B cell (primary cell): Measurements from ENCODE around the gene LAYN. TPM values are rescaled to one million over a fixed set of nuclear protein-coding genes. Genes with fewer than 3 reads are reported as not detected.

Experiments used
- ATAC-seq: fragments of 200-7000 bp; cut with Tn5 transposase; one replicate; pipeline ENCODE4 v1.10.0; 2021; ENCODE audit warnings: low read depth, mild to moderate bottlenecking, moderate number of reproducible peaks, moderate library complexity
- CTCF ChIA-PET: fragments of 350-600 bp; sonication (Branson Sonifier 250); formaldehyde crosslinking; loops from one replicate; lab custom pipeline; 2021; ENCODE audit warnings: antibody characterized with exemption, inconsistent platforms; lab: Charles Lee
- POLR2A ChIA-PET: fragments of 350-600 bp; sonication (Branson Sonifier 250); formaldehyde crosslinking; loops from one replicate; lab custom pipeline; 2021; ENCODE audit warnings: antibody characterized with exemption; lab: Charles Lee
- DNase-seq: peaks from one replicate; pipeline ENCODE4 v3.0.0; 2013
- H2AFZ ChIP-seq: 2 replicates; pipeline ENCODE4 v1.6.1; 2012; ENCODE audit warnings: mild to moderate bottlenecking, low read depth, low read length; ENCODE audit not compliant: insufficient read depth, poor library complexity, severe bottlenecking
- H3K27ac ChIP-seq, 2 donors: 1 replicate in 1 of 2; 2 replicates in 1 of 2; pipeline ENCODE4 v1.5.1; 2012 to 2013; ENCODE audit warnings: low read length in 2 of 2, mild to moderate bottlenecking in 2 of 2, moderate library complexity in 1 of 2
- H3K27me3 ChIP-seq, 4 experiments: fragments of 200-600 bp in 1 of 4; sonication (generic) in 1 of 4; replicated peaks in 1 of 4; 1 replicate in 2 of 4; 2 replicates in 2 of 4; pipeline versions ENCODE4 v1.6.1 to v1.7.0; 2013 to 2016; ENCODE audit warnings: low read length in 3 of 4, mild to moderate bottlenecking in 2 of 4, mixed read lengths in 1 of 4, moderate library complexity in 1 of 4; ENCODE audit not compliant: insufficient read depth in 4 of 4, control insufficient read depth in 3 of 4; ENCODE audit errors: control extremely low read depth in 1 of 4
- H3K36me3 ChIP-seq, 2 experiments: replicated peaks in 1 of 2; 1 replicate in 1 of 2; 2 replicates in 1 of 2; pipeline versions ENCODE4 v1.6.1 to v1.7.1; 2013; ENCODE audit warnings: low read length in 1 of 2; ENCODE audit not compliant: insufficient read depth in 2 of 2, control insufficient read depth in 1 of 2; ENCODE audit errors: control extremely low read depth in 1 of 2, extremely low read depth in 1 of 2
- H3K4me1 ChIP-seq, 2 donors: fragments of 200-600 bp in 1 of 2; sonication (generic) in 1 of 2; 1 replicate in 1 of 2; 2 replicates in 1 of 2; pipeline versions ENCODE4 v1.5.1 to v1.6.1; 2013 to 2017; ENCODE audit warnings: low read length in 2 of 2; ENCODE audit not compliant: control insufficient read depth in 2 of 2, insufficient read depth in 2 of 2
- H3K4me2 ChIP-seq: replicated peaks from 2 replicates; pipeline ENCODE3; 2012; ENCODE audit warnings: mild to moderate bottlenecking, low read depth, low read length; ENCODE audit not compliant: poor library complexity, severe bottlenecking
- H3K4me3 ChIP-seq, 5 experiments: fragments of 200-600 bp in 1 of 5; sonication (generic) in 1 of 5; 1 replicate in 3 of 5; 2 replicates in 2 of 5; pipeline versions ENCODE4 v1.5.1 to v1.7.0; 2011 to 2016; ENCODE audit warnings: low read length in 4 of 5, mild to moderate bottlenecking in 4 of 5, low read depth in 2 of 5, control low read depth in 1 of 5, moderate library complexity in 1 of 5; ENCODE audit not compliant: insufficient read depth in 1 of 5; ENCODE audit errors: control extremely low read depth in 1 of 5, extremely low read depth in 1 of 5
- H3K79me2 ChIP-seq: fragments of 200-600 bp; sonication (generic); one replicate; pipeline ENCODE4 v1.6.0; 2016; ENCODE audit warnings: low read length; ENCODE audit not compliant: control insufficient read depth, insufficient read depth
- H3K9ac ChIP-seq: fragments of 200-600 bp; sonication (generic); 2 replicates; pipeline ENCODE4 v1.6.1; 2017; ENCODE audit warnings: mild to moderate bottlenecking, low read length, moderate library complexity
- H3K9me3 ChIP-seq, 3 donors: one replicate each; pipeline versions ENCODE4 v1.6.1 to v1.7.1; 2013; ENCODE audit warnings: low read length in 2 of 3; ENCODE audit not compliant: control insufficient read depth in 2 of 3, insufficient read depth in 1 of 3; ENCODE audit errors: control extremely low read depth in 1 of 3
- H4K20me1 ChIP-seq: 2 replicates; pipeline ENCODE4 v1.6.0; 2012; ENCODE audit warnings: mild to moderate bottlenecking, low read length; ENCODE audit not compliant: insufficient read depth, control insufficient read depth, poor library complexity, severe bottlenecking
- H3K27ac Mint-ChIP-seq: one replicate; pipeline ENCODE4 v1.8.0; 2021; ENCODE audit warnings: mixed read lengths
- H3K27me3 Mint-ChIP-seq: one replicate; pipeline ENCODE4 v1.8.0; 2021; ENCODE audit warnings: mixed read lengths
- H3K4me1 Mint-ChIP-seq: one replicate; pipeline ENCODE4 v1.8.0; 2021; ENCODE audit warnings: mixed read lengths
- H3K4me3 Mint-ChIP-seq: one replicate; pipeline ENCODE4 v1.8.0; 2021; ENCODE audit warnings: mixed read lengths
- H3K9me3 Mint-ChIP-seq: one replicate; pipeline ENCODE4 v1.8.0; 2022; ENCODE audit warnings: mixed read lengths; ENCODE audit not compliant: insufficient read depth
- EZH2 ChIP-seq: IDR thresholded peaks from 2 replicates; pipeline ENCODE4 v1.6.1; 2012; ENCODE audit warnings: borderline replicate concordance, low read depth, mild to moderate bottlenecking, moderate library complexity, low read length; ENCODE audit not compliant: insufficient read depth, poor library complexity, severe bottlenecking
- WGBS: methylation state at CpG from one replicate; pipeline ENCODE4 v1.1.5; 2013; ENCODE audit warnings: missing lambda C conversion rate; ENCODE audit not compliant: insufficient coverage; 5-methylcytosine and 5-hydroxymethylcytosine counted together
- intact Hi-C: fragments of 100-400 bp; cut with micrococcal nuclease; formaldehyde crosslinking; loops from one replicate; pipeline ENCODE4 v1.10.0; 2022
- polyA plus RNA-seq: library from polyadenylated mRNA; depleted of rRNA; stranded (reverse); fragments of >200 nt; gene quantifications from 2 replicates; pipeline ENCODE4 v1.2.3, GENCODE V29; 2012
- total RNA-seq, 2 donors: library from RNA; stranded (reverse); fragments of 120-200 nt in 1 of 2; gene quantifications; 1 replicate in 1 of 2; 2 replicates in 1 of 2; pipeline versions ENCODE4 v1.2.3 to v1.2.4, GENCODE V29; 2013 to 2022
- TF ChIP-seq, protein P1 (sequence below): fragments of 200-600 bp; IDR thresholded peaks from one replicate; pipeline ENCODE4 v1.8.0; 2022; ENCODE audit warnings: antibody characterized with exemption, mild to moderate bottlenecking

Gene LAYN
- total and polyA plus RNA-seq, 2 donors (not counting 1 experiment from before 2014, with no cell fraction given): not detected

DNA sequence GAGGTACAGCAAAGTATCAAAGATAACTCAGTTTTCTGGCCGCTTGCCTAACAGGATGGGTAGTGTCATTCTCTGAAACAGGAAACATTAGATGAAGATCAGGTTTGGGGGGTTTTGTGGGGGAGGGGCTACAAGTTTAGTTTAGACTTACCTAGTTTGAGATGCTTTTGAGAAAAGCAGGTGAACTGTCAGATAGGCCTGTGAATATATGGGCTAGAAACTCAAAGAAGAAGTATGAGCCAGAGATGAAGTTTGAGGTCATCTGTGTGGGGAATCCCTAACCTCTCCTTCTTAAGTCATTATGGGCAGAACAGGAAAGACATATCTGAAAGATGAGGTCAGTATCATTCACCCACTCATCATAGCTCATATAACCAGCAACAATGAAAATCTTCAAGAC lies 14.0 kb upstream of the LAYN start:
- H3K27ac Mint-ChIP-seq: no peak overlapping the region
- no peaks in the 10 kb centered on the region for H3K9me3 ChIP-seq
- ATAC-seq: no peak
- H3K27me3 ChIP-seq: peaks cover 0 to 7% (median 0%) of the 10 kb centered on the region in 4 experiments
- no peak overlapping the region for H3K27ac ChIP-seq
- no peak for TF ChIP-seq EZH2
- TF ChIP-seq, protein P1, sequence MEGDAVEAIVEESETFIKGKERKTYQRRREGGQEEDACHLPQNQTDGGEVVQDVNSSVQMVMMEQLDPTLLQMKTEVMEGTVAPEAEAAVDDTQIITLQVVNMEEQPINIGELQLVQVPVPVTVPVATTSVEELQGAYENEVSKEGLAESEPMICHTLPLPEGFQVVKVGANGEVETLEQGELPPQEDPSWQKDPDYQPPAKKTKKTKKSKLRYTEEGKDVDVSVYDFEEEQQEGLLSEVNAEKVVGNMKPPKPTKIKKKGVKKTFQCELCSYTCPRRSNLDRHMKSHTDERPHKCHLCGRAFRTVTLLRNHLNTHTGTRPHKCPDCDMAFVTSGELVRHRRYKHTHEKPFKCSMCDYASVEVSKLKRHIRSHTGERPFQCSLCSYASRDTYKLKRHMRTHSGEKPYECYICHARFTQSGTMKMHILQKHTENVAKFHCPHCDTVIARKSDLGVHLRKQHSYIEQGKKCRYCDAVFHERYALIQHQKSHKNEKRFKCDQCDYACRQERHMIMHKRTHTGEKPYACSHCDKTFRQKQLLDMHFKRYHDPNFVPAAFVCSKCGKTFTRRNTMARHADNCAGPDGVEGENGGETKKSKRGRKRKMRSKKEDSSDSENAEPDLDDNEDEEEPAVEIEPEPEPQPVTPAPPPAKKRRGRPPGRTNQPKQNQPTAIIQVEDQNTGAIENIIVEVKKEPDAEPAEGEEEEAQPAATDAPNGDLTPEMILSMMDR: no peak
- ChIA-PET POLR2A (no interaction called here), CTCF (no interaction called here)
- no peak overlapping the region for H3K9ac ChIP-seq
- no peaks in the 10 kb centered on the region for H3K79me2 ChIP-seq
- peaks cover 24% of the 10 kb centered on the region for H3K27me3 Mint-ChIP-seq
- H2AFZ ChIP-seq: no peak overlapping the region
- no peaks in the 10 kb centered on the region for H4K20me1 ChIP-seq
- no peaks in the 10 kb centered on the region for H3K9me3 Mint-ChIP-seq
- H3K36me3 ChIP-seq: no peaks in the 10 kb centered on the region
- no peak overlapping the region for H3K4me3 ChIP-seq
- no peaks in the 10 kb centered on the region for H3K4me1 Mint-ChIP-seq
- DNase-seq: no peak
- H3K4me3 Mint-ChIP-seq: no peak overlapping the region
- 89% methylated on average over 1 of the region's 1 CpG for WGBS
- H3K4me2 ChIP-seq: no peak overlapping the region
- no peaks in the 10 kb centered on the region for H3K4me1 ChIP-seq
- intact Hi-C loops: no loop called here

DNA sequence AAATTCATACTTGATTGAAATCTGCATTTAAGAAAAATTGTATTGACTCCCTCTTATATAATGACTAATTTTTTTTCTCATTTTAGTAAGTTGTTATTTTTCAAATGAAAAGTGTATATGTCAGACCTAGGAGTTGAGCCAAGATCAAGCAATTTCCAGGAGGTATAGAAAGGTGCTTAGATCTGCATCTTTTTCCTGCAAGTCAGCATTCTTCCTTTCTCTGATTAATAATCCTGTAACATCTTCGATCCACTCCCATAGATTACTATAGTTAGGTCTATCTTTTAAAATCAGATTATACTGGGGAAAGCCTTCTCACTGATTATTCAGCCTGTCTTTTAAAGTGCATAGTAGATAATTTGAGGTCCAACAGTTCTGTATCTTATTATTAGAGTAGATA lies 13.2 kb upstream of the LAYN start:
- DNase-seq: no peak
- Histone ChIP-seq H3K4me3 (no peak overlapping the region), H3K27ac (no peak overlapping the region), H3K4me2 (no peak overlapping the region), H2AFZ (no peak overlapping the region), H3K9me3 (no peaks in the 10 kb centered on the region), H3K36me3 (no peaks in the 10 kb centered on the region), H3K9ac (no peak overlapping the region), H3K4me1 (no peaks in the 10 kb centered on the region), H4K20me1 (no peaks in the 10 kb centered on the region), H3K79me2 (no peaks in the 10 kb centered on the region), H3K27me3 (peaks cover 0 to 7% (median 0%) of the 10 kb centered on the region in 4 experiments)
- intact Hi-C loops: no loop called here
- Mint-ChIP-seq H3K27me3 (peaks cover 29% of the 10 kb centered on the region), H3K4me1 (no peaks in the 10 kb centered on the region), H3K27ac (no peak overlapping the region), H3K9me3 (no peaks in the 10 kb centered on the region), H3K4me3 (no peak overlapping the region)
- ChIA-PET POLR2A (no interaction called here), CTCF (no interaction called here)
- WGBS: no CpG with 5 or more reads among the region's 1 CpG
- no peak for ATAC-seq
- TF ChIP-seq EZH2: no peak
- TF ChIP-seq, protein P1: no peak
